Colonic mucosa (tissue), 4 donors: ENCODE measurements around the gene RSU1. TPM values are rescaled to one million over a fixed set of nuclear protein-coding genes. Genes with fewer than 3 reads are reported as not detected.

Experiments
- DNase-seq: peaks from one replicate; pipeline ENCODE4 v3.0.0-alpha.2; 2020
- H3K27ac ChIP-seq: fragments of 200-600 bp; one replicate; pipeline ENCODE4 v1.8.0; 2021
- H3K27me3 ChIP-seq: fragments of 200-600 bp; one replicate; pipeline ENCODE4 v1.8.0; 2021
- H3K36me3 ChIP-seq: fragments of 200-600 bp; one replicate; pipeline ENCODE4 v1.8.0; 2021
- H3K4me1 ChIP-seq: fragments of 200-600 bp; one replicate; pipeline ENCODE4 v1.8.0; 2021; ENCODE audit warnings: mild to moderate bottlenecking
- H3K4me3 ChIP-seq: fragments of 200-600 bp; one replicate; pipeline ENCODE4 v1.8.0; 2021
- H3K9ac ChIP-seq, 2 donors: one replicate each; pipeline ENCODE4 v1.7.0; 2013; ENCODE audit warnings: control low read depth in 2 of 2, low read depth in 2 of 2, low read length in 2 of 2
- H3K9me3 ChIP-seq: fragments of 200-600 bp; one replicate; pipeline ENCODE4 v1.8.0; 2021
- intact Hi-C: fragments of 100-400 bp; cut with DNase I; formaldehyde crosslinking; loops from one replicate; pipeline ENCODE4 v1.14.1; 2022
- total RNA-seq, 2 donors: library from RNA; stranded (reverse); fragmentation: NEBNext Ultra II Directional in 1 of 2; extraction: Animal tissue kit (Norgen Biotek cat#: 25700) in 1 of 2; gene quantifications; one replicate each; pipeline ENCODE4 v1.2.1, GENCODE V29; 2021
- TF ChIP-seq, protein P1 (sequence below): fragments of 200-600 bp; IDR thresholded peaks from one replicate; pipeline ENCODE4 v1.8.0; 2022; ENCODE audit warnings: antibody characterized with exemption, mild to moderate bottlenecking
- donor health status: healthy.
- donor health status: DM: no; HTN: no; CAD: no.
- donor health status: DM: no; HTN: no; CAD: no.

RSU1 gene
- total RNA-seq, 2 donors from 2014 or later = 44.3 to 82.9 TPM

DNA sequence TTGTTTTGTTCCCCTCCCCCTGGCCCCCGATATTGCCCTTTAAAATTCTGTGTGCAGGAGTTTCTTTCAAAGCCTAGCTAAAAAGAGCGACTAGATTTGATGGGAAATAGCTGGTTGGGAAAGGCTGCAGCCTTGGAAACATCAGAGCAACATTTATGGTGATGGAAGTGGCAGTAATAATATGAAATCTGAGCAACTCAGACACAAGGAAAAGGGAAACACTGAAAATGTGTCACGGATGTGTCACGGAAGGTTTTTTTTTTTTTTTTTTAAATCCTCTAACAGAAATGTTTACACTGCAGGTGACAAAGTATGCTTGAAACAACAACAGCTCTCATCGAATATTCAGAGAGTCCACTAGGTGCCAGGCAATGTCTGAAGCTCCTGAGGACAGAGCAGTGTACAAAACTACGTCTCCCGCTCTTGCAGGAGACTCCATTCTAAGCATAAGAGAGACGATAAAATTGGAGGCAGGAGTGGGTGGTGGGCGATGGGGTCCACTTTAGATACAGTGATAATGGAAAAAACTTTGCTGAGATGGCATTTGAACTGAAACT, 143.0 kb downstream of the RSU1 start:
- intact Hi-C loops = no loop called here
- Histone ChIP-seq H3K4me3 (no peak overlapping the region), H3K4me1 (no peaks in the 10 kb centered on the region)

DNA sequence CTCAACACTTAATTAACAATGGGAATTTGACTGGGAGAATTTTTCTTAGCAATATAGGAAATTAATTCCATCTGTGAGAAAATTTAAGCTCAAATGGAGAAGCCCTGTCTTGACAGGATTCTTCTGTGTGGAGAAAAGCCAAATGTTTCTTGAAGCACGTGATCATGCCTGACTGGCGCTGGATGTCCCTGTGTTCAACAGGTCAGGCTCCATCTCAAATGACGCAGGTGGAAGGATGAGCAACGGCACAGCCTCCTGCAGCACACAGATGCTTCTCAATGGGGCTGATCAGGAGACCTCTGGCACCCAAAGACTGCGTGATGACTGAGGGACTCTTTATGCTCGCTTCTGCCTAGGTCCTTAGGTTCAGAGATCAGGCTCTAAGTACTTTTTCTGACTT, 143.8 kb downstream of the RSU1 start:
- no peaks in the 10 kb centered on the region for H3K36me3 ChIP-seq
- TF ChIP-seq, protein P1, sequence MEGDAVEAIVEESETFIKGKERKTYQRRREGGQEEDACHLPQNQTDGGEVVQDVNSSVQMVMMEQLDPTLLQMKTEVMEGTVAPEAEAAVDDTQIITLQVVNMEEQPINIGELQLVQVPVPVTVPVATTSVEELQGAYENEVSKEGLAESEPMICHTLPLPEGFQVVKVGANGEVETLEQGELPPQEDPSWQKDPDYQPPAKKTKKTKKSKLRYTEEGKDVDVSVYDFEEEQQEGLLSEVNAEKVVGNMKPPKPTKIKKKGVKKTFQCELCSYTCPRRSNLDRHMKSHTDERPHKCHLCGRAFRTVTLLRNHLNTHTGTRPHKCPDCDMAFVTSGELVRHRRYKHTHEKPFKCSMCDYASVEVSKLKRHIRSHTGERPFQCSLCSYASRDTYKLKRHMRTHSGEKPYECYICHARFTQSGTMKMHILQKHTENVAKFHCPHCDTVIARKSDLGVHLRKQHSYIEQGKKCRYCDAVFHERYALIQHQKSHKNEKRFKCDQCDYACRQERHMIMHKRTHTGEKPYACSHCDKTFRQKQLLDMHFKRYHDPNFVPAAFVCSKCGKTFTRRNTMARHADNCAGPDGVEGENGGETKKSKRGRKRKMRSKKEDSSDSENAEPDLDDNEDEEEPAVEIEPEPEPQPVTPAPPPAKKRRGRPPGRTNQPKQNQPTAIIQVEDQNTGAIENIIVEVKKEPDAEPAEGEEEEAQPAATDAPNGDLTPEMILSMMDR = no peak
- H3K4me1 ChIP-seq = no peaks in the 10 kb centered on the region
- no peak overlapping the region for H3K9ac ChIP-seq
- intact Hi-C loops = no loop called here
- DNase-seq = no peak
- H3K9me3 ChIP-seq = no peaks in the 10 kb centered on the region
- H3K27me3 ChIP-seq = no peaks in the 10 kb centered on the region
- H3K27ac ChIP-seq = no peak overlapping the region
- no peak overlapping the region for H3K4me3 ChIP-seq

More for the DNA sequence above, 143.0 kb downstream of the RSU1 start:
- H3K27ac ChIP-seq = no peak overlapping the region
- no peak for DNase-seq
- no peak overlapping the region for H3K9ac ChIP-seq
- TF ChIP-seq, protein P1 = no peak
- no peaks in the 10 kb centered on the region for H3K27me3 ChIP-seq
- H3K36me3 ChIP-seq = no peaks in the 10 kb centered on the region
- H3K9me3 ChIP-seq = no peaks in the 10 kb centered on the region

DNA sequence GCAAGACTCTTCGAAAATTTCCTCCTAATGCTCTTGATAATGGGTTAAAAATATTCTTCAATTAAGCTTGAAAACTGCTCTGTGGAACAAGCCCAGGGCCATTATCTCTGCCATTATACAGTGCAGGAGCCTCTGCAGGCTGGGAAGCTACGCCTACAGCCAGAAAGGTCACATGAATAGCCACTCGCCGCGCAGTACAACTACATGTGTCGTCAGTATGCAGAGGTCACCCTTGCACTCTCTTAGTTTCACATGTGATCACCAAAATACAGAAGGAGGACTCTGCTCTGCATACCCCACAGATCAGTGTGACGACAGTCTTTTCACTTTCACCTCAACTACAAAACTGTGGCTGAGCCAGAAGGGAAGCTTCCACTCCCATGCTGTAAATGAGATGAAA, 153.8 kb downstream of the RSU1 start:
- H3K4me3 ChIP-seq = no peak overlapping the region

DNA sequence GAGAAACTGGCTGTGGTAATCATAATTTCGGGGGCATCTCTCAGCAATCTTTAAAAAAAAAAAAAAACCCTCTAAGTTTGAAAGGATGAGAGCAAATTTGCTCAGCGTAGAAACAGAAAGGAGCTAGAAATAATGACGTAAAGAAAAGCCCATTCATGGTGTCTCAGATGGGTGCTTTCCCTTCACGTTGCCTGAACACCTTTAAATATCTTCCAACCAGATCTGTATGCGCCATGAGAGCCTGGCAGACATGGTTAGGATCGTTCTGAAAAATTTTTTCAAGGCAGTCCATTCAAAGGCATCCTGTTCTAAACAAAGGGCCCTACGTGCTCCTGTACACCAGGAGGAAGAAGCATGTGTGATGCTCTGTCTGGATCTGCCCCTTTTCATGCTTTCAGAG, 154.3 kb downstream of the RSU1 start:
- Histone ChIP-seq H3K9me3 (no peaks in the 10 kb centered on the region), H3K36me3 (no peaks in the 10 kb centered on the region), H3K4me3 (no peak overlapping the region), H3K4me1 (no peaks in the 10 kb centered on the region), H3K27ac (no peak overlapping the region), H3K9ac (no peak overlapping the region), H3K27me3 (no peaks in the 10 kb centered on the region)
- intact Hi-C loops = no loop called here
- TF ChIP-seq, protein P1 = no peak
- DNase-seq = no peak

More for the DNA sequence above, 153.8 kb downstream of the RSU1 start:
- Histone ChIP-seq H3K9ac (no peak overlapping the region), H3K27me3 (no peaks in the 10 kb centered on the region), H3K4me1 (no peaks in the 10 kb centered on the region), H3K36me3 (no peaks in the 10 kb centered on the region), H3K27ac (no peak overlapping the region), H3K9me3 (no peaks in the 10 kb centered on the region)
- intact Hi-C loops = no loop called here
- TF ChIP-seq, protein P1 = no peak
- DNase-seq = no peak

DNA sequence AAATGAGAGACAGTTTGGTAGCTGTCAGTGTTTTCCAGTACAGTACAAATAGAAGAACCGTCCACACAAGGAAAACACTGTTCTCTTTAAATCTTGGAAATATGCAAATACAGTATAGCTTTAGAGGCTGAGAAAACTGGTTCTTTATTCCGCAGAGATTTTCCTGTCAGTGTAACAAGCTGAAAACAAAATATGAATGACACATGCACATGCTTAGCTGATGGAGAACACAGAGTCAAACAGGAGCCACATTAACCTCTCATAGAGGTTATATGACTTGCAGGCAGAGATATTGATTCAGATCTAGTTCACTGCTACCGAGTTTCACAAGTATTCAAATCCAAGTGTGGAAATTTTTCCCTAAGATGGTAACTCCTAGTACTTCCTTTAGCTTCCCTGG, 160.3 kb downstream of the RSU1 start:
- Histone ChIP-seq H3K9ac (no peak overlapping the region), H3K27ac (no peak overlapping the region), H3K27me3 (no peaks in the 10 kb centered on the region), H3K4me3 (no peak overlapping the region), H3K9me3 (no peaks in the 10 kb centered on the region), H3K36me3 (no peaks in the 10 kb centered on the region), H3K4me1 (no peaks in the 10 kb centered on the region)
- no peak for DNase-seq
- TF ChIP-seq, protein P1 = no peak
- intact Hi-C loops = no loop called here
